ENCODE results near the gene ASB10. TPM values are rescaled to one million over a fixed set of nuclear protein-coding genes. Genes with fewer than 3 reads are reported as not detected.

Gene ASB10
- total and polyA plus RNA-seq, 4 donors, result not detected

DNA sequence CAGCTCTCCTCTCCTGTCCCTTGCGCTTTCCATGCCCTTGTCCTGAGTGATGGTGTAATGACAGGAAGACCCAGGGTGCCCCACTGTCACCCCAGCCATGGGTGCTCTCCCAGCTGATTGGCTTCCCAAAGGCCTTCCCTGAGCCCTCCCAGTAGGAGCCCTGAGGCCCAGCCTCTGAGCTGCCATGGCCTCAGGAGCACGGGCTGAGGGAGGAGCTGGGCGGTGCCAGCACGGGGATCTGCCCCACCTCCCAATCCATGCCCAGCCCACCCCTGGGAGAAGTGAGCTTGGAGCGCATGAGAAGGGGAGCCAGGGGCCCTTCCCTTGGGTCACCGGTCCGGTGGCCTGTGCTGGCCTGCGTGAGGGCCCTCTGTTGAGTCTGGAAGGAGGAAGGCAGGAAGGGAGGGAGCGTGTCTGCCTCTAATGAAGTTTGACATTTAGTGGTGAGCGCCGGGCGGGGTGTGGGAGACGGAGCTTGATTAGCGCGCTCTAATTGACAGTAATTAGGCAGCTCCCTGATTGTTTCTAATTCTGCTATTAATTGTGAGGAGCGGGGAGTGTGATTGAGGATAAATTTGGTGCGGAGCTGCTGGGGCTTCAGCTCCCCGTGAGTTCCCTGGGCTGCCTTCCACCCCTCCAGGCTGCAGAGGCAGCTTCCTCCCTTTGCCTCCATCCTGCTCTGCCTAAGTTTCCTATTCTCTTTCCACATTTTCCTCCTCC, 47.8 kb downstream of the ASB10 start:
- Histone ChIP-seq H3K4me3 (no peak overlapping the region), H3K27me3 (ENCODE audit: control insufficient read depth in 3 of 3, insufficient read depth in 3 of 3, low read length in 2 of 3) (no peaks in the 10 kb centered on the region), H3K4me1 (ENCODE audit: control insufficient read depth in 5 of 5, insufficient read depth in 5 of 5, low read length in 5 of 5) (peaks cover 0 to 7% (median 0%) of the 10 kb centered on the region in 5 donors), H3K9me3 (ENCODE audit: control insufficient read depth in 4 of 4, insufficient read depth in 3 of 4, low read length in 3 of 4) (no peaks in the 10 kb centered on the region), H3K9ac (ENCODE audit: insufficient read depth in 1 of 2, low read length in 2 of 2) (no peak overlapping the region), H3K27ac (ENCODE audit: low read depth in 1 of 2, low read length in 1 of 2) (no peak overlapping the region), H3K36me3 (ENCODE audit: control insufficient read depth in 4 of 4, insufficient read depth in 4 of 4, low read length in 4 of 4) (peaks cover 5 to 81% (median 36%) of the 10 kb centered on the region in 4 donors)
- no peak for DNase-seq
- no peak for TF ChIP-seq CTCF (IDR thresholded peaks at IDR 0.05; ENCODE audit: control extremely low read depth, extremely low read depth)
- no peak for ATAC-seq (ENCODE audit: insufficient read depth, low FRiP score)
- 90 to 92% methylated on average over 18 of the region's 18 CpGs for WGBS, 2 donors

GRCh38 chr7:151138153-151138851, 48.7 kb downstream of the ASB10 start:
- Histone ChIP-seq H3K27me3 (ENCODE audit: control insufficient read depth in 3 of 3, insufficient read depth in 3 of 3, low read length in 2 of 3) (no peaks in the 10 kb centered on the region), H3K9ac (ENCODE audit: insufficient read depth in 1 of 2, low read length in 2 of 2) (no peak overlapping the region), H3K9me3 (ENCODE audit: control insufficient read depth in 4 of 4, insufficient read depth in 3 of 4, low read length in 3 of 4) (no peaks in the 10 kb centered on the region), H3K4me3 (no peak overlapping the region), H3K36me3 (ENCODE audit: control insufficient read depth in 4 of 4, insufficient read depth in 4 of 4, low read length in 4 of 4) (peaks cover 0 to 80% (median 31%) of the 10 kb centered on the region in 4 donors), H3K27ac (ENCODE audit: low read depth in 1 of 2, low read length in 1 of 2) (no peak overlapping the region), H3K4me1 (ENCODE audit: control insufficient read depth in 5 of 5, insufficient read depth in 5 of 5, low read length in 5 of 5) (peaks cover 0 to 7% (median 0%) of the 10 kb centered on the region in 5 donors)
- 91 to 95% methylated on average over 30 of the region's 30 CpGs for WGBS, 2 donors
- TF ChIP-seq CTCF (IDR thresholded peaks at IDR 0.05; ENCODE audit: control extremely low read depth, extremely low read depth), result no peak
- DNase-seq (no peak), ATAC-seq (ENCODE audit: insufficient read depth, low FRiP score) (no peak)

DNA sequence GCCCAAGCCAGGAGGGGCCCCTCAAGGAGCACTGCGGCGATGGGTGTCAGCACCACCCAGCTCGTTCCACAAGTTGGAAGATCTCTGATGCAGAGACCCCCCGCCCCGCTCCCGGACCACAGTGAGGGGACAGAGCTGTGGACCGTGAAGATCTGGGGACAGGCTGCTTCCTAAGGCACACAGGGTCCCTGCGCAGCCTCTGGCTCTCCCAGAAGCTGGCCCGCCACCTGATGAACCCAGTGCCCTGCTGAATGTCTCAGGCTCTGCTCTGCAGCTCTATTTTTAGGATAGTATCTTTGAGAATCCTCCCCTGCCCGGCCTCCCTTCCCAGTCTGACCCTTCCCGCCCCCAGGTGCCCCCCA, 49.3 kb downstream of the ASB10 start:
- H3K27me3 ChIP-seq (ENCODE audit: control insufficient read depth in 3 of 3, insufficient read depth in 3 of 3, low read length in 2 of 3), result no peaks in the 10 kb centered on the region
- peak in 1 of 3 donors; percentile 9 for DNase-seq
- peaks cover 0 to 6% (median 0%) of the 10 kb centered on the region in 5 donors for H3K4me1 ChIP-seq (ENCODE audit: control insufficient read depth in 5 of 5, insufficient read depth in 5 of 5, low read length in 5 of 5)
- H3K9ac ChIP-seq (ENCODE audit: insufficient read depth in 1 of 2, low read length in 2 of 2), result no peak overlapping the region
- ATAC-seq (ENCODE audit: insufficient read depth, low FRiP score), result no peak
- no peak overlapping the region for H3K4me3 ChIP-seq
- no peak for TF ChIP-seq CTCF (IDR thresholded peaks at IDR 0.05; ENCODE audit: control extremely low read depth, extremely low read depth)
- no peak overlapping the region for H3K27ac ChIP-seq (ENCODE audit: low read depth in 1 of 2, low read length in 1 of 2)
- H3K9me3 ChIP-seq (ENCODE audit: control insufficient read depth in 4 of 4, insufficient read depth in 3 of 4, low read length in 3 of 4), result no peaks in the 10 kb centered on the region
- WGBS, 2 donors, result 93 to 96% methylated on average over 11 of the region's 11 CpGs
- H3K36me3 ChIP-seq (ENCODE audit: control insufficient read depth in 4 of 4, insufficient read depth in 4 of 4, low read length in 4 of 4), result peaks cover 0 to 80% (median 30%) of the 10 kb centered on the region in 4 donors
